Caco-2 (cell line): ENCODE results near the gene MSN. TPM values are rescaled to one million over a fixed set of nuclear protein-coding genes. Genes with fewer than 3 reads are reported as not detected.

Experiments
- BruUV-seq: library from RNA; stranded (reverse); fragments of 400-500 nt; replicated peaks from 2 replicates; lab custom pipeline; 2021; lab: Mats Ljungman, UMichigan
- CTCF ChIA-PET: fragments of 300-600 bp; sonication (Branson Sonifier 250); formaldehyde crosslinking; loops from one replicate; lab custom pipeline; 2022; ENCODE audit warnings: antibody characterized with exemption; lab: Charles Lee
- POLR2A ChIA-PET: fragments of 300-600 bp; sonication (Branson Sonifier 250); formaldehyde crosslinking; loops from one replicate; lab custom pipeline; 2022; ENCODE audit warnings: antibody characterized with exemption; lab: Charles Lee
- DNase-seq, 2 experiments: peaks; one replicate each; pipeline versions ENCODE4 v3.0.0 to v3.0.0-alpha.2; 2020 to 2022
- H3K27me3 ChIP-seq: replicated peaks from 2 replicates; pipeline ENCODE4 v1.6.0; 2011; ENCODE audit warnings: low read length; ENCODE audit not compliant: control insufficient read depth, insufficient read depth
- H3K36me3 ChIP-seq: 2 replicates; pipeline ENCODE4 v1.5.1; 2011; ENCODE audit warnings: low read length; ENCODE audit not compliant: control insufficient read depth, insufficient read depth
- H3K4me1 ChIP-seq: fragments of 250-450 bp; sonication (Bioruptor Pico); 2 replicates; pipeline ENCODE4 v1.5.1; 2020; ENCODE audit warnings: mild to moderate bottlenecking
- H3K4me3 ChIP-seq: 2 replicates; pipeline ENCODE4 v1.5.1; 2011; ENCODE audit warnings: low read depth, mild to moderate bottlenecking, control low read depth, low read length
- H3K9me3 ChIP-seq: fragments of 250-450 bp; sonication (Bioruptor Pico); 2 replicates; pipeline ENCODE4 v1.5.1; 2020; ENCODE audit warnings: mild to moderate bottlenecking, moderate library complexity
- H3K27ac Mint-ChIP-seq: one replicate; pipeline ENCODE4 v1.8.0; 2022; ENCODE audit warnings: mixed read lengths; ENCODE audit not compliant: unreplicated experiment
- H3K27me3 Mint-ChIP-seq: one replicate; pipeline ENCODE4 v1.8.0; 2022; ENCODE audit warnings: mixed read lengths; ENCODE audit not compliant: insufficient read depth, unreplicated experiment
- H3K36me3 Mint-ChIP-seq: one replicate; pipeline ENCODE4 v1.8.0; 2022; ENCODE audit warnings: mild to moderate bottlenecking, mixed read lengths; ENCODE audit not compliant: insufficient read depth, unreplicated experiment
- H3K4me1 Mint-ChIP-seq: one replicate; pipeline ENCODE4 v1.8.0; 2022; ENCODE audit warnings: low read depth, mixed read lengths; ENCODE audit not compliant: unreplicated experiment
- H3K4me3 Mint-ChIP-seq: one replicate; pipeline ENCODE4 v1.8.0; 2022; ENCODE audit warnings: mild to moderate bottlenecking, moderate library complexity, mixed read lengths; ENCODE audit not compliant: unreplicated experiment
- H3K9me3 Mint-ChIP-seq: one replicate; pipeline ENCODE4 v1.8.0; 2022; ENCODE audit warnings: mixed read lengths; ENCODE audit not compliant: unreplicated experiment
- CTCF ChIP-seq, 2 experiments: fragments of 200-600 bp in 1 of 2; IDR thresholded peaks; 1 replicate in 1 of 2; 2 replicates in 1 of 2; pipeline versions ENCODE4 v1.5.1 to v1.8.0; 2011 to 2022; ENCODE audit warnings: antibody characterized with exemption in 1 of 2, control low read depth in 1 of 2, inconsistent platforms in 1 of 2, low read depth in 1 of 2, low read length in 1 of 2, mild to moderate bottlenecking in 1 of 2, moderate library complexity in 1 of 2; ENCODE audit not compliant: insufficient read depth in 1 of 2, severe bottlenecking in 1 of 2, unreplicated experiment in 1 of 2
- intact Hi-C: fragments of 100-400 bp; cut with micrococcal nuclease; formaldehyde crosslinking; loops from one replicate; pipeline ENCODE4 v1.10.0; 2022; ENCODE audit not compliant: unreplicated experiment
- total RNA-seq: library from RNA; stranded (reverse); gene quantifications from 2 replicates; pipeline ENCODE4 v1.2.3, GENCODE V29; 2022

The MSN gene
- total RNA-seq, 1 experiment from 2014 or later: 0.07 TPM

- DNase-seq: no peak
- no peak overlapping the region for H3K4me3 Mint-ChIP-seq
- no TSS peak for BruUV-seq
- TF ChIP-seq CTCF (IDR thresholded peaks at IDR 0.05; ENCODE audit: insufficient read depth in 1 of 2, low read depth in 1 of 2, low read length in 1 of 2, severe bottlenecking in 1 of 2, unreplicated experiment in 1 of 2): no peak
- ChIA-PET POLR2A (no interaction called here), CTCF (no interaction called here)
- H3K9me3 Mint-ChIP-seq: no peaks in the 10 kb centered on the region
- H3K36me3 Mint-ChIP-seq: no peaks in the 10 kb centered on the region
- no peaks in the 10 kb centered on the region for H3K27me3 Mint-ChIP-seq
- no peaks in the 10 kb centered on the region for H3K27me3 ChIP-seq
- no peak overlapping the region for H3K4me3 ChIP-seq
- H3K27ac Mint-ChIP-seq: no peak overlapping the region
- H3K9me3 ChIP-seq: no peaks in the 10 kb centered on the region
- intact Hi-C loops: no loop called here
- H3K4me1 Mint-ChIP-seq: no peaks in the 10 kb centered on the region
- no peaks in the 10 kb centered on the region for H3K4me1 ChIP-seq
- no peaks in the 10 kb centered on the region for H3K36me3 ChIP-seq
These were observed 51.1 kb downstream of the MSN start for GRCh38 chrX:65718538-65718937.

- BruUV-seq: no TSS peak
- Mint-ChIP-seq H3K36me3 (no peaks in the 10 kb centered on the region), H3K4me1 (no peaks in the 10 kb centered on the region), H3K9me3 (peaks cover 7% of the 10 kb centered on the region), H3K4me3 (no peak overlapping the region), H3K27me3 (no peaks in the 10 kb centered on the region), H3K27ac (no peak overlapping the region)
- no peak for DNase-seq
- Histone ChIP-seq H3K4me3 (no peak overlapping the region), H3K36me3 (no peaks in the 10 kb centered on the region), H3K9me3 (no peaks in the 10 kb centered on the region), H3K4me1 (no peaks in the 10 kb centered on the region), H3K27me3 (no peaks in the 10 kb centered on the region)
- ChIA-PET POLR2A (no interaction called here), CTCF (no interaction called here)
- intact Hi-C loops: no loop called here
- no peak for TF ChIP-seq CTCF (IDR thresholded peaks at IDR 0.05; ENCODE audit: insufficient read depth in 1 of 2, low read depth in 1 of 2, low read length in 1 of 2, severe bottlenecking in 1 of 2, unreplicated experiment in 1 of 2)
These were observed 53.0 kb downstream of the MSN start for GRCh38 chrX:65720381-65720964.

- no peak overlapping the region for H3K4me3 Mint-ChIP-seq
- no peaks in the 10 kb centered on the region for H3K27me3 Mint-ChIP-seq
- TF ChIP-seq CTCF (IDR thresholded peaks at IDR 0.05; ENCODE audit: insufficient read depth in 1 of 2, low read depth in 1 of 2, low read length in 1 of 2, severe bottlenecking in 1 of 2, unreplicated experiment in 1 of 2): no peak
- ChIA-PET POLR2A (no interaction called here), CTCF (no interaction called here)
- H3K9me3 Mint-ChIP-seq: peaks cover 10% of the 10 kb centered on the region
- no peak overlapping the region for H3K27ac Mint-ChIP-seq
- H3K36me3 Mint-ChIP-seq: no peaks in the 10 kb centered on the region
- Histone ChIP-seq H3K36me3 (no peaks in the 10 kb centered on the region), H3K4me3 (no peak overlapping the region), H3K27me3 (no peaks in the 10 kb centered on the region), H3K9me3 (no peaks in the 10 kb centered on the region), H3K4me1 (no peaks in the 10 kb centered on the region)
- intact Hi-C loops: no loop called here
- no peak for DNase-seq
- no TSS peak for BruUV-seq
- H3K4me1 Mint-ChIP-seq: no peaks in the 10 kb centered on the region
These were observed 56.3 kb downstream of the MSN start for GRCh38 chrX:65723706-65724105.
